Endothelial cell of coronary artery (primary cell): ENCODE data around the gene IPO9. TPM values are rescaled to one million over a fixed set of nuclear protein-coding genes. Genes with fewer than 3 reads are reported as not detected.

Source experiments
- total RNA-seq: library from RNA; depleted of rRNA; stranded (reverse); fragments of >200 nt; gene quantifications from 2 replicates; pipeline ENCODE4 v1.2.3, GENCODE V29; 2014

The IPO9 gene
- total RNA-seq, result 29.2 and 29.3 TPM in 2 replicates

DNA sequence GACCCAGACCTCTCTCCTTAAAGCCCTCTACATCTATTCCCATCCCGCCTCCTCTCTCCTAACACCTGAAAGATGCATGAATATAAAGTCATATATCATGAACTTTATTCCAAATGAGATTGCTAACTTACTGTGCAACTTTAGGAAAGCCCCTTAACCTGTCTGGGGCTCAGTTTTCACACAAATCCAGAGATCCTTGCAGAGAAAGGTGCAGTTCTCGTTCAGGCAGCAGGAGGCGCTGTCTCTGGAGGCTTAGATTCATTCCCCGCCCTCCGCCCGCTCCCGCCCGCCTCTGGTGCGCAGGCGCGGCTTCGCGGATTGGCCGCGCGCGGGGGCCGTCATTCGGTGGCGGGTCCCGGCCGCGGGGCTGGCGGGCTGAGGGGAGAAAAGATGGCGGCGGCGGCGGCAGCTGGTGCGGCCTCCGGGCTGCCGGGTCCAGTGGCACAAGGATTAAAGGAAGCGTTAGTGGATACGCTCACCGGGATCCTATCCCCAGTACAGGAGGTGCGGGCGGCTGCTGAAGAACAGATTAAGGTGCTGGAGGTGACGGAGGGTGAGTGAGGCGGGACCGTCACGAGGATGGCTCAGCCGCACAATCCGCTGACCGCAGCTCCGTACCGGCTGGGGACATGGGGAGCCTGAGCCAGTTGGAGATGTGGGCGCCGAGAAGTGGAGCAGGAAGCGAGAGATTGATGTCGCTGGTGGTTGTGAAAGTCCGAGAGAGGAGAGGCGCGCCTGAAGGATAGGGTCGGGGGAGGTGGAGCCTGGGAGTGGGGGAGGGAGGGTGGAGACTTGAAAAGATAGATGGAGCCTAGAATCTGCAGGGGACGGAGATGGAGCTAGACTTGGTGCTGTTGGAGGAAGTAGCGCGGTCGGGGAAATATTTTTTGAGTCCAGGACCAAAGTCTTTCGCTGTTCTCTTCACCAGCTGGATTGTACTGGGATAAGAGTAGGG, at the start of gene IPO9:
IPO9 (plus strand) TSS at position 338 of the 955 bp plus-strand sequence; CDS start at position 391, 53 bp downstream.

DNA sequence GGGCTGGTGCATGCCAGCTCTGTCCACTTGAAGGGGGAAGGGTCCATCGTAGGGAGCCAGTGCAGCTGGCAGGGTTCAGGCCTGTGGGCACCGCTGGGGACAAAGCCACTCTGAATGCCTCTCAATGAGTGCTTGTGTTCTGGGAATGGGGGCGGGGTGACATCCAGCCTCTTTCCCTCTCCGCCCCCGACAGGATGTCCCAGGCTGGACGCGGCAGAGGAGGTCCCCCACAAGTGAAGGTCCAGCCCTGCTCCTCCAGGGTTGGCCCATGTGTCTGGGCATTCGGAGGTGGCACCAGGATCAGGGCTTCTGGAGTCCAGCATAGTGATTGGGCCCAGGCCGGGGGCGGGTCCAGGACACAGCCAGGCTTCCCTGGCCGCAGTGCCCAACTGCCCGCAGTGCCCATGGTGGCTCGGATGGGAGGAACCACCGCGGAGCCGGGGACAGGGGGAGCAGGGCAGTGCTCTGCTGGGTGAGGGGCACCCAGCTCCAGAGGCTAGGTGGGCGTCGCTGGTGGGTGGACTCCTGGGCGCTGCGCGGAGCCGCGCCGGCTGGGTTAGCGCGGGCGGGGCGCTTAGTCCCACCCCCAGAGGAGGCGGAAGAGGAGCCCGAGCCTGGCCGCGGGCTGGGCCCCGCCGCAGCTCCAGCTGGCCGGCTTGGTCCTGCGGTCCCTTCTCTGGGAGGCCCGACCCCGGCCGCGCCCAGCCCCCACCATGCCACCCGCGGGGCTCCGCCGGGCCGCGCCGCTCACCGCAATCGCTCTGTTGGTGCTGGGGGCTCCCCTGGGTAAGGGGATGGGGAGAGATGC, 59.5 kb downstream of the IPO9 start, which contains the start of gene SHISA4:
SHISA4 (plus strand) TSS at position 617 of the 808 bp plus-strand sequence; CDS start at position 714, 97 bp downstream.

Other genes with a start within 250 kb of the IPO9 start
- 7.7 and 11.1 TPM in 2 replicates for gene SHISA4, start 59.7 kb downstream of the IPO9 start, total RNA-seq
- gene LMOD1, start 117.4 kb downstream of the IPO9 start, total RNA-seq, result 0.09 and 1.2 TPM in 2 replicates
- 79.8 and 90.1 TPM in 2 replicates for gene TIMM17A, start 126.3 kb downstream of the IPO9 start, total RNA-seq
- 32.6 and 42.4 TPM in 2 replicates for gene RNPEP, start 153.5 kb downstream of the IPO9 start, total RNA-seq
- gene ELF3, start 181.4 kb downstream of the IPO9 start, total RNA-seq, result 0.09 and 0.18 TPM in 2 replicates